ENCODE data around the gene MCUR1. TPM values are rescaled to one million over a fixed set of nuclear protein-coding genes. Genes with fewer than 3 reads are reported as not detected.
"Not testable (repeated sequence)": the region's sequence is repeated elsewhere in the genome, so short reads cannot be mapped to it uniquely, and the experiment has no call there.

MCUR1 gene, protein sequence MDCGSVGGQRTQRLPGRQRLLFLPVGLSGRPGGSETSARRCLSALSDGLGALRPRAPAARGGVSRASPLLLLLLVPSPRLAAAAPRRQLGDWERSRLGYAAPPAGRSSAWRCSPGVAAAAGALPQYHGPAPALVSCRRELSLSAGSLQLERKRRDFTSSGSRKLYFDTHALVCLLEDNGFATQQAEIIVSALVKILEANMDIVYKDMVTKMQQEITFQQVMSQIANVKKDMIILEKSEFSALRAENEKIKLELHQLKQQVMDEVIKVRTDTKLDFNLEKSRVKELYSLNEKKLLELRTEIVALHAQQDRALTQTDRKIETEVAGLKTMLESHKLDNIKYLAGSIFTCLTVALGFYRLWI
- total RNA-seq, result 16.1 and 18.6 TPM in 2 replicates
- polyA plus RNA-seq, result 22.9 and 27.6 TPM in 2 replicates

DNA sequence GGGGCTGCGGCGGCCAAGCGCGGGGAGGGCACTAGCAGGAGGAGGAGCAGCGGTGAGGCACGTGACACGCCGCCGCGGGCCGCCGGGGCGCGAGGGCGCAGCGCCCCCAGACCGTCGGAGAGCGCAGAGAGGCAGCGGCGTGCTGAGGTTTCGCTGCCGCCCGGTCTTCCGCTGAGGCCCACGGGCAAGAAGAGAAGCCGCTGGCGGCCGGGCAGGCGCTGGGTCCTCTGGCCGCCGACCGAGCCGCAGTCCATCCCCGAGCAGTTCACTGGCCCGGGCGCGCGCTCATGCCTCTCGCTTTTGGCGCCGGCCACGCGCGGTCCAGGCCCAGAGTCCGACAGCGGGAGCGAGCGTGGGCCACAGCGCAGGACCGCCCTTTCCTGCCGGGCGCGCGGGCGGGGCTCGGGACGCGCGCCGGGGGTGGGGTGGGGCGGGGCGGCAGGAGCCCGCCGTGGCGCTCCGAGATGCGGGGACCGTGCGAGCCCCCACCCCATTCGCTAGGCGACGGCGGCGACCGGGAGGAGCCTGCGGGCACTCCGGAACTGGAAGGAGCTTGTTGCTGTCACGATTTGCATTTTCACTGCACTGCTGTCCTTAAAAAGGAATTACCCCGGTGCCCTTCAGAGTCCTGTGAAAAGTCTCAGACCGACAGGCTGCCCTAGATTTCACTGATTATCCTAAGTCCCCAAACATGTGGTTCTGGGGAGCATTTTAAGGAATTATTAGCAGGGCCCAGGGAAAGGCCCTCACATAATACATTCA, at the start of gene MCUR1:
Gene MCUR1, minus strand, starts transcription at position 382 of the 762 bp plus-strand sequence. Its CDS starts 128 bp downstream, at position 254.
- no peaks in the 10 kb centered on the region for H3K36me3 ChIP-seq (replicated peaks; ENCODE audit: insufficient read depth, low read depth)
- peak within 1 kb of the TSS; percentile 95 for H3K27ac ChIP-seq
- peak within 1 kb of the TSS; percentile 83 for H3K4me2 ChIP-seq
- peaks cover 22% of the 10 kb centered on the region for H3K4me1 ChIP-seq (ENCODE audit: insufficient read depth)
- peak; percentile 93 for DNase-seq (ENCODE audit: low spot score)
- H3K9me3 ChIP-seq (ENCODE audit: low read depth), result no peaks in the 10 kb centered on the region
- TF ChIP-seq EZH2 (IDR thresholded peaks at IDR 0.05; ENCODE audit: borderline replicate concordance) (no peak), EZH2phosphoT487 (IDR thresholded peaks at IDR 0.05; ENCODE audit: low read depth, severe bottlenecking, unreplicated experiment) (no peak)
- TF ChIP-seq, protein P1, sequence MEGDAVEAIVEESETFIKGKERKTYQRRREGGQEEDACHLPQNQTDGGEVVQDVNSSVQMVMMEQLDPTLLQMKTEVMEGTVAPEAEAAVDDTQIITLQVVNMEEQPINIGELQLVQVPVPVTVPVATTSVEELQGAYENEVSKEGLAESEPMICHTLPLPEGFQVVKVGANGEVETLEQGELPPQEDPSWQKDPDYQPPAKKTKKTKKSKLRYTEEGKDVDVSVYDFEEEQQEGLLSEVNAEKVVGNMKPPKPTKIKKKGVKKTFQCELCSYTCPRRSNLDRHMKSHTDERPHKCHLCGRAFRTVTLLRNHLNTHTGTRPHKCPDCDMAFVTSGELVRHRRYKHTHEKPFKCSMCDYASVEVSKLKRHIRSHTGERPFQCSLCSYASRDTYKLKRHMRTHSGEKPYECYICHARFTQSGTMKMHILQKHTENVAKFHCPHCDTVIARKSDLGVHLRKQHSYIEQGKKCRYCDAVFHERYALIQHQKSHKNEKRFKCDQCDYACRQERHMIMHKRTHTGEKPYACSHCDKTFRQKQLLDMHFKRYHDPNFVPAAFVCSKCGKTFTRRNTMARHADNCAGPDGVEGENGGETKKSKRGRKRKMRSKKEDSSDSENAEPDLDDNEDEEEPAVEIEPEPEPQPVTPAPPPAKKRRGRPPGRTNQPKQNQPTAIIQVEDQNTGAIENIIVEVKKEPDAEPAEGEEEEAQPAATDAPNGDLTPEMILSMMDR (IDR thresholded peaks at IDR 0.05; ENCODE audit: poor library complexity), result peak; percentile 34
- H3K79me2 ChIP-seq, result peaks cover 41% of the 10 kb centered on the region
- H3K27me3 ChIP-seq, result no peaks in the 10 kb centered on the region
- H2AFZ ChIP-seq, result peak within 1 kb of the TSS; percentile 85
- no peaks in the 10 kb centered on the region for H3K9me2 ChIP-seq (replicated peaks; ENCODE audit: insufficient read depth)
- H4K20me1 ChIP-seq (ENCODE audit: insufficient read depth, poor library complexity, severe bottlenecking), result peaks cover 4% of the 10 kb centered on the region
- 1% methylated on average over 34 of the region's 81 CpGs for WGBS (ENCODE audit: low lambda C conversion rate, missing lambda C conversion rate)
- H3K4me3 ChIP-seq, result peak within 1 kb of the TSS; percentile 48

DNA sequence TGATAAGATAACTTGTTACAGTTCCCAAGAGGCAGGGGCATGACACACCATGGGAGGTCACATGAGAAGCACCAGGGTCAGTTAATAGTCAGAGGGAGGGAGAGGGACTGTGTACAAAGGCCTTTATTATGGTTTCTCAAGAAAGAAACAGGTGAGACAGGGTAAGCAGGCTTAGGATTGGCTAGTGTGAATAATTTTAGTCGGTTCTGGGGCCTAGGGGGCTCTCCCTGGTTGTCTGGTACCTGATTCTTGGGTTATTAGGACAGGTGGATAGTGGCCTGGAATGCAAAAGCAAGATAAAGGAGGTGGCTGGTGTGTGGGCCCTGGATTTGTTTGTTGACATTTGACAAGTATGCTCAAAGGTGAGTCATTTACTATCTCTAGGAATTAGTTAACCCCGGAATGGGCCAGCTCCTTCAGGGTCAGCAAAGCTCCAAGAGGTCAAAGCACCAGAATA, 49.4 kb upstream of the MCUR1 start:
- WGBS (ENCODE audit: low lambda C conversion rate, missing lambda C conversion rate), result 30% methylated on average over 2 of the region's 2 CpGs
- Histone ChIP-seq H3K27me3 (no peaks in the 10 kb centered on the region), H3K79me2 (no peaks in the 10 kb centered on the region), H3K9me2 (replicated peaks; ENCODE audit: insufficient read depth) (no peaks in the 10 kb centered on the region), H3K9me3 (ENCODE audit: low read depth) (no peaks in the 10 kb centered on the region), H4K20me1 (ENCODE audit: insufficient read depth, poor library complexity, severe bottlenecking) (no peaks in the 10 kb centered on the region), H3K27ac (peak overlapping the region; percentile 72), H3K4me2 (no peak overlapping the region), H3K4me1 (ENCODE audit: insufficient read depth) (peaks cover 6% of the 10 kb centered on the region), H3K4me3 (no peak overlapping the region), H3K36me3 (replicated peaks; ENCODE audit: insufficient read depth, low read depth) (no peaks in the 10 kb centered on the region), H2AFZ (no peak overlapping the region)
- peak; percentile 73 for DNase-seq (ENCODE audit: low spot score)
- TF ChIP-seq, protein P1 (IDR thresholded peaks at IDR 0.05; ENCODE audit: poor library complexity), result no peak
- TF ChIP-seq EZH2phosphoT487 (IDR thresholded peaks at IDR 0.05; ENCODE audit: low read depth, severe bottlenecking, unreplicated experiment) (no peak), EZH2 (IDR thresholded peaks at IDR 0.05; ENCODE audit: borderline replicate concordance) (no peak)

DNA sequence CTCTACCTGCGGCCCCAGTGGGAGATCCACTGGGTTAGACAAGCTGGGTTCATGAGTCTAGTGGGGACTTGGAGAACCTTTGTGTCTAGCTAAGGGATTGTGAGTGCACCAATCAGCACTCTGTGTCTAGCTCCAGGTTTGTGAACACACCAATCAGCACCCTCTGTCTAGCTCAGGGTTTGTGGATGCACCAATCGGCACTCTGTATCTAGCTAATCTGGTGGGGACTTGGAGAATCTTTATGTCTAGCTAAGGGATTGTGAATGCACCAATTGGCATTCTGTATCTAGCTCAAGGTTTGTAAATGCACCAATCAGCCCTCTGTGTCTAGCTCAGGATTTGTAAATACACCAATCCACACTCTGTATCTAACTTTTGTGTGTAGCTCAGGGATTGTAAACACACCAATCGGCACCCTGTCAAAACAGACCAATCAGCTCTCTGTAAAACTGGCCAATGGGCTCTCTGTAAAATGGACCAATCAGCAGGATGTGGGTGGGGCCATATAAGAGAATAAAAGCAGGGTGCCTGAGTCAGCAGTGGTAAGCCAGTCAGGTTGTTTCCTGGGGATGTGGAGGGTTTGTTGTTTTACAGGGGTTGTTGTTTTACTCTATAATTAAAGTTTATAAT, 46.3 kb upstream of the MCUR1 start:
- not testable (repeated sequence) for DNase-seq (ENCODE audit: low spot score); H3K79me2 ChIP-seq; H3K4me1 ChIP-seq (ENCODE audit: insufficient read depth); H3K9me2 ChIP-seq (replicated peaks; ENCODE audit: insufficient read depth); H4K20me1 ChIP-seq (ENCODE audit: insufficient read depth, poor library complexity, severe bottlenecking); H3K4me3 ChIP-seq; H3K27me3 ChIP-seq; H3K27ac ChIP-seq; H3K9me3 ChIP-seq (ENCODE audit: low read depth); H2AFZ ChIP-seq; H3K36me3 ChIP-seq (replicated peaks; ENCODE audit: insufficient read depth, low read depth)
- WGBS (ENCODE audit: low lambda C conversion rate, missing lambda C conversion rate), result 96% methylated on average over 3 of the region's 3 CpGs
- peak overlapping the region; percentile 71 for H3K4me2 ChIP-seq

Data from hepatocyte (in vitro differentiated cells).